Spinal cord (tissue), 10 donors: ENCODE results near the gene PIKFYVE. TPM values are rescaled to one million over a fixed set of nuclear protein-coding genes. Genes with fewer than 3 reads are reported as not detected.
"Not testable (repeated sequence)": the region's sequence is repeated elsewhere in the genome, so short reads cannot be mapped to it uniquely, and the experiment has no call there.

Experiments used
- DNase-seq, 6 donors: peaks; one replicate each; pipeline versions ENCODE4 v3.0.0 to v3.0.0-alpha.2; 2013 to 2015; ENCODE audit warnings: low spot score in 6 of 6, low read depth in 4 of 6
- H3K27ac ChIP-seq: one replicate; pipeline ENCODE4 v1.5.1; 2013; ENCODE audit warnings: low read depth, low read length, control low read depth
- H3K27me3 ChIP-seq: one replicate; pipeline ENCODE4 v1.6.1; 2013; ENCODE audit warnings: low read length; ENCODE audit not compliant: control insufficient read depth, insufficient read depth
- H3K36me3 ChIP-seq: one replicate; pipeline ENCODE4 v1.6.1; 2013; ENCODE audit warnings: low read length; ENCODE audit not compliant: control insufficient read depth, insufficient read depth
- H3K4me1 ChIP-seq: one replicate; pipeline ENCODE4 v1.6.1; 2013; ENCODE audit warnings: low read length; ENCODE audit not compliant: control insufficient read depth, insufficient read depth
- H3K4me3 ChIP-seq: one replicate; pipeline ENCODE4 v1.5.1; 2013; ENCODE audit warnings: low read depth, low read length, control low read depth
- H3K9me3 ChIP-seq: one replicate; pipeline ENCODE4 v1.6.1; 2013; ENCODE audit warnings: low read length; ENCODE audit not compliant: control insufficient read depth, insufficient read depth
- WGBS: methylation state at CpG from one replicate; pipeline ENCODE4 v1.1.5; 2013; ENCODE audit warnings: missing lambda C conversion rate; ENCODE audit not compliant: insufficient coverage; 5-methylcytosine and 5-hydroxymethylcytosine counted together
- polyA plus RNA-seq, 2 donors: library from polyadenylated mRNA; unstranded; fragments of 120-200 nt; gene quantifications; one replicate each; pipeline ENCODE4 v1.2.1, GENCODE V29; 2013; ENCODE audit not compliant: insufficient read length in 2 of 2
- total RNA-seq, 2 donors: library from RNA; depleted of rRNA in 1 of 2; stranded (reverse); fragments of 120-200 nt in 1 of 2; fragments of >200 nt in 1 of 2; gene quantifications; one replicate each; pipeline versions ENCODE4 v1.2.3 to v1.2.4, GENCODE V29; 2013 to 2014
- donor health status: healthy.

PIKFYVE gene
- total and polyA plus RNA-seq, 4 donors, result 20.5 to 60.0 (median 37.0) TPM

- Histone ChIP-seq H3K9me3 (no peaks in the 10 kb centered on the region), H3K4me1 (peaks cover 21% of the 10 kb centered on the region), H3K27me3 (no peaks in the 10 kb centered on the region), H3K4me3 (peak overlapping the region; percentile 92), H3K27ac (peak overlapping the region; percentile 95), H3K36me3 (no peaks in the 10 kb centered on the region)
- under 1% methylated on average over 35 of the region's 36 CpGs for WGBS
- peak; percentile 72 to 95 (median 84) for DNase-seq
These were observed 11.8 kb upstream of the PIKFYVE start for GRCh38 chr2:208254118-208254870.

DNA sequence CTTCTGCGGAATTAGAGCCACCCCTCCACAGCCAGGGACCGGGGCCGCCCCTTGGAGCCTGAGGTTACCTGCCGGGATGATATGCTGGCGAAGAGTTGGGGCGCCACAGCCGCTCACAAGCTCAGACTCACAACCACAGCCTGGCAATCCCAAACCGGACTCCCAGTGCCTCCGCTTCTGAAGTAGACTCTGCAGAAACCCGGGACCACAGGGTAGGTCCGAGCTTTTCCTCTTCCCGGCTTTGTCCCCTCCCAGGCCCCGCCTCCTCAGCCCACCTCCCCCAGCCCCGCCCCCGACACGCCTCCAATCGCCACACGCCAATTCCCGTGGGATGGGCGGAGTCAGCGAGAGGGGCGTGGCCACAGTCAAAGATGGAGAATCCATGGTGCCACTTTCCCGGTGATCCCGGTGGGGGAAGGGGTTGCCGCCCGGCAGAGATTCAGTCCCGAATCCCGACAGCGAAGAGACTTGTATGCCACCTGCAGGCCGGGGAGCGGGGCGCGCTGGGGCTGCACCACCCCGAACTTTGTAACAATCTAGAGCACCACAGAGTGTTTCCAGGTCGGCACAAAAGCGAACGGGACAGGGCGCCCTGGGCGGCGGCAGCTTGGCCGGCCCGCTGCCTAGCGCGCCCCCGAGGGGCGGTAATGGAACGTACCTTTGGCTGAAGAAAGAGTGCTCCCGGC, 11.0 kb upstream of the PIKFYVE start, which contains the start of gene IDH1:
IDH1 (minus strand) TSS at position 201 of the 686 bp plus-strand sequence. CDS start 3,520 bp downstream, outside the sequence.
- peak within 1 kb of the TSS; percentile 92 for H3K4me3 ChIP-seq
- peak within 1 kb of the TSS; percentile 95 for H3K27ac ChIP-seq
- WGBS, result under 1% methylated on average over 44 of the region's 48 CpGs
- H3K4me1 ChIP-seq, result peaks cover 21% of the 10 kb centered on the region
- peak; percentile 90 to 99 (median 98) for DNase-seq
- H3K36me3 ChIP-seq, result no peaks in the 10 kb centered on the region
- H3K9me3 ChIP-seq, result no peaks in the 10 kb centered on the region
- no peaks in the 10 kb centered on the region for H3K27me3 ChIP-seq

- H3K36me3 ChIP-seq, result no peaks in the 10 kb centered on the region
- peak overlapping the region; percentile 94 for H3K27ac ChIP-seq
- H3K27me3 ChIP-seq, result no peaks in the 10 kb centered on the region
- H3K4me1 ChIP-seq, result peaks cover 21% of the 10 kb centered on the region
- H3K4me3 ChIP-seq, result peak overlapping the region; percentile 92
- DNase-seq, result no peak
- H3K9me3 ChIP-seq, result no peaks in the 10 kb centered on the region
- 27% methylated on average over 7 of the region's 13 CpGs for WGBS
These were observed 10.4 kb upstream of the PIKFYVE start for GRCh38 chr2:208255557-208256106.

DNA sequence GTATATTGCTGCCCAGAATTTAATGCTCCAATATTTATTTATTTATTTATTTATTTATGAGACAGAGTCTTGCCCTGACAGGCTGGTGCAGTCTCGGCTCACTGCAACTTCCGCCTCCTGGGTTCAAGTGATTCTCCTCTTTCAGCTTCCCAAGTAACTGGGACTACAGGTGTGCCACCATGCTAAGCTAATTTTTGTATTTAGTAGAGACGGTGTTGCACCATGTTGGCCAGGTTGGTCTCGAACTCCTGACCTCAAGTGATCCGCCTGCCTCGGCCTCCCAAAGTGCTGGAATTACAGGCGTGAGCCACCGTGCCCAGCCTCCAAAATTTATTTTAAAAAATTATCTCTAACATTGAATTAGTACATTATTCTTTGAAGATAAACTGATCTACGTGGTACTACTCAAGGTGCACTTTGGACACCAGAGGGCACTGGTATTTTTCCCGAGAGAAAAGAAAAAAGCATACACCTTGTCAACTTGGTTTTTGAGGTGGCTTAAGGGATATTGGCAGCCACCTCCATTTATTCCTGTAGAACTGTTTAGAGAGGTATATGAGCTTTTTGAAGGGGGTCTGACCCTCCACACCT, 9.8 kb upstream of the PIKFYVE start:
- peak in 1 of 6 donors; percentile 25 for DNase-seq
- Histone ChIP-seq H3K4me3 (no peak overlapping the region), H3K36me3 (no peaks in the 10 kb centered on the region), H3K27ac (peak overlapping the region; percentile 50), H3K4me1 (peaks cover 21% of the 10 kb centered on the region), H3K27me3 (no peaks in the 10 kb centered on the region), H3K9me3 (no peaks in the 10 kb centered on the region)
- WGBS, result 60% methylated on average over 3 of the region's 10 CpGs

DNA sequence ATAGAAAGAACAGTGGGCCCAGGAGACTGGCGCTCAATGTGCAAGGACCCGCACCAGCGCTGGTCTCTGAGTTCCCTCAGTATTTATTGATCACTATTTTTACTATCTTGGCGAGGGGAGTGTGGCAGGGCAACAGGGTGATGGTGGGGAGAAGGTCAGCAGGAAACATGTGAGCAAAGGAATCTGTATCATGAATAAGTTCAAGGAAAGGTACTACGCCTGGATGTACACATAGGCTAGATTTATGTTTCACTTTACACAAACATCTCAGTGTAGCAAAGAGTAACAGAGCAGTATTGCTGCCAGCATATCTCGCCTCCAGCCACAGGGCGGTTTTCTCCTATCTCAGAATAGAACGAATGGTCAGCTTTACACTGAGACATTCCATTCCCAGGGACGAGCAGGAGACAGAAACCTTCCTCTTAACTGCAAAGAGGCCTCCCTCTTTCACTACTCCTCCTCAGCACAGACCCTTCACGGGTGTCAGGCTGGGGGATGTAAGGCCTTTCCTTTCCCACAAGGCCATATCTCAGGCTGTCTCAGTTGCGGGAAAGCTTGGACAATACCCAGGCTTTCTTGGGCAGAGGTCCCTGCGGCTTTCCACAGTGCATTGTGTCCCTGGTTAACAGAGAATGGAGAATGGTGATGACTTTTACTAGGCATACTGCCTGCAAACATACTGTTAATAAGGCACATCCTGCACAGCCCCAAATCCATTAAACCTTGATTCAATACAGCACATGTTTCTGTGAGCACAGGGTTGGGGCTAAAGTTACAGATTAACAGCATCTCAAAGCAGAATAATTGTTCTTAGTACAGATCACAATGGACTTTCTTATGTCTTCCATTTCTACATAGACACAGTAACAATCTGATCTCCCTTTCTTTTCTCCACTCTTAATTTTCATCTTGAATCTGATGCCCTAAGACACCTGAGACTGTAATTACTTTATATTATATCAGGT, 8.9 kb upstream of the PIKFYVE start:
- H3K36me3 ChIP-seq, H3K27me3 ChIP-seq, H3K9me3 ChIP-seq, H3K4me3 ChIP-seq: not testable (repeated sequence)
- Histone ChIP-seq H3K4me1 (peaks cover 21% of the 10 kb centered on the region), H3K27ac (peak overlapping the region; percentile 50)
- WGBS, result 45% methylated on average over 8 of the region's 12 CpGs
- DNase-seq, result peak in 2 of 6 donors; percentile 30 to 61

- peaks cover 13% of the 10 kb centered on the region for H3K4me1 ChIP-seq
- no peaks in the 10 kb centered on the region for H3K36me3 ChIP-seq
- WGBS, result 9% methylated on average over 5 of the region's 9 CpGs
- H3K9me3 ChIP-seq, result peaks cover 3% of the 10 kb centered on the region
- no peaks in the 10 kb centered on the region for H3K27me3 ChIP-seq
- peak overlapping the region; percentile 89 for H3K4me3 ChIP-seq
- peak overlapping the region; percentile 95 for H3K27ac ChIP-seq
- peak in 3 of 6 donors; percentile 19 to 84 (median 46) for DNase-seq
These were observed 669 bp upstream of the PIKFYVE start for GRCh38 chr2:208265371-208265800.

DNA sequence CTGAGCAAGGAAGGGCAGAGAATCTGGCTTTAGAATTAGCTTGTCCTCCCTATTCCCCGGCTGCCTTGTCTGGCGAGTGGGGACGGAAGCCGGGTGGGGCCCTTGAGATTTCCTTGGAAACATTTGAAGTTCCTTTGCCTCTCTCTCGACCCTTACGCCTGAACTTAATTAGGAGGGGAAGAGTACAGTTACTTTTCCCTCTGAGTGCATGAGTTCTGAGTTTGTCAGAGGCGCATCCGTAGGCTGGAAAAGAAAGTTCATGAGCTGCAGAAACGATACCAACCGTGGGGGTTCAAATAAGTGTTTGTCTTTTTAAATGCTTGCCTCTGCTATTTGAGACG, 468 bp downstream of the PIKFYVE start:
- Histone ChIP-seq H3K4me3 (peak overlapping the region; percentile 89), H3K27ac (peak overlapping the region; percentile 95), H3K9me3 (peaks cover 3% of the 10 kb centered on the region), H3K36me3 (no peaks in the 10 kb centered on the region), H3K4me1 (peaks cover 13% of the 10 kb centered on the region), H3K27me3 (no peaks in the 10 kb centered on the region)
- DNase-seq, result no peak
- 0% methylated on average over 8 of the region's 11 CpGs for WGBS

DNA sequence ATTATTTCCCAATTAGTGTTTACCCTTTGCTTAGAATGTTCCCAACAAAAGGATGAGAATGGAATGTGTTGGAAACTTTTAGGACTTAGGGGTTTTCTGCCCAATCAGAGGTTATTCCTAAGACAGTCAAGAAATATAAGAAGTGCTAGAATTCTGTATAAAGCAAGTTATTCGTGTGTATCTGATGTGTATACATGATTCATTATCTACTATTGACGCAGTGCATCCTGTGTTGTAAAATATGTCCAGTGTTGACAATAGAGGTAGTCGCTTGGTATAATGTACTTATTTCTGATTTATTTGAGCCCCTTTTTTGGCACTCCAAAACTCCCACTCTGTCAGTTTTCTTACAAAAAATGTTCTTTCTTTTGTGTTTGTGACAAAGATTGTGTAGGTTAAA, 881 bp downstream of the PIKFYVE start:
- Histone ChIP-seq H3K27me3 (no peaks in the 10 kb centered on the region), H3K27ac (peak overlapping the region; percentile 95), H3K9me3 (peaks cover 3% of the 10 kb centered on the region), H3K36me3 (no peaks in the 10 kb centered on the region), H3K4me3 (peak overlapping the region; percentile 89), H3K4me1 (peaks cover 13% of the 10 kb centered on the region)
- WGBS, result no CpG with 5 or more reads among the region's 3 CpGs
- no peak for DNase-seq

GRCh38 chr2:208267526-208267925, 1.5 kb downstream of the PIKFYVE start:
- DNase-seq, result not testable (repeated sequence)
- peak overlapping the region; percentile 89 for H3K4me3 ChIP-seq

More at GRCh38 chr2:208267526-208267925, 1.5 kb downstream of the PIKFYVE start:
- not testable (repeated sequence) for H3K27ac ChIP-seq, H3K27me3 ChIP-seq, H3K9me3 ChIP-seq, H3K36me3 ChIP-seq
- H3K4me1 ChIP-seq, result peaks cover 13% of the 10 kb centered on the region
- WGBS, result 87% methylated on average over 12 of the region's 22 CpGs
